ENCODE data around the gene ADAM8. TPM values are rescaled to one million over a fixed set of nuclear protein-coding genes. Genes with fewer than 3 reads are reported as not detected.

The ADAM8 gene
- polyA plus RNA-seq, 1 of the 3 experiments (the other 2 are of a cell fraction), result 1.7 TPM

DNA sequence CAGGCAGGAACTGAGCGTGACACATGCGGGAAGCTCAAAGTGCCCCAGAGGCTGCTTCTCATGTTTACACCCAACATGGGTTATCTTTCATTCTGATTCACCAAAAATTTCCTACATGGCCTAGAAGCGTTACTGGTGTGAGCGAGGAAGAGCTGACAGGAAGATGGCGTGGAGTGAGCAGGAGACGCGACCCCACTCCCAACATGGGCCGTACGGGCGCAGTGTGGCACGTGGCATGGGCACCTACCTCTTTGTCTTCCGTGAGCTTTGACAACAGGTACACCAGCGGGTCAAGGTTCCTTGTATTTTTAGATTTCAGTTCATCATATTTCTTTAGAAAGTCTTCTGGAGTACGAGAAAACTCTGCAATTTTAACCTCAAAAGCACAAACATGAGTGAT is 23.1 kb upstream of the ADAM8 start:
- H3K36me3 ChIP-seq (replicated peaks in 1 of 2; ENCODE audit: control insufficient read depth in 1 of 2, insufficient read depth in 2 of 2, low read length in 1 of 2), result peaks cover 15 to 49% of the 10 kb centered on the region in 2 experiments
- DNase-seq, result no peak
- H3K9ac ChIP-seq, result no peak overlapping the region
- H3K79me2 ChIP-seq (ENCODE audit: insufficient read depth), result peaks cover 32% of the 10 kb centered on the region
- H3K4me1 ChIP-seq (ENCODE audit: control insufficient read depth in 1 of 2, insufficient read depth in 2 of 2, low read depth in 1 of 2, low read length in 1 of 2), result no peaks in the 10 kb centered on the region
- no peak for TF ChIP-seq NFIC (IDR thresholded peaks at IDR 0.05; ENCODE audit: borderline replicate concordance)
- TF ChIP-seq EZH2phosphoT487 (IDR thresholded peaks at IDR 0.05; ENCODE audit: borderline replicate concordance, low read depth), result no peak
- TF ChIP-seq FOXJ3 (CRISPR knock-in tag; IDR thresholded peaks at IDR 0.05), result no peak
- TF ChIP-seq GABPA (IDR thresholded peaks at IDR 0.05; ENCODE audit: low read depth), result no peak
- TF ChIP-seq, protein P1, sequence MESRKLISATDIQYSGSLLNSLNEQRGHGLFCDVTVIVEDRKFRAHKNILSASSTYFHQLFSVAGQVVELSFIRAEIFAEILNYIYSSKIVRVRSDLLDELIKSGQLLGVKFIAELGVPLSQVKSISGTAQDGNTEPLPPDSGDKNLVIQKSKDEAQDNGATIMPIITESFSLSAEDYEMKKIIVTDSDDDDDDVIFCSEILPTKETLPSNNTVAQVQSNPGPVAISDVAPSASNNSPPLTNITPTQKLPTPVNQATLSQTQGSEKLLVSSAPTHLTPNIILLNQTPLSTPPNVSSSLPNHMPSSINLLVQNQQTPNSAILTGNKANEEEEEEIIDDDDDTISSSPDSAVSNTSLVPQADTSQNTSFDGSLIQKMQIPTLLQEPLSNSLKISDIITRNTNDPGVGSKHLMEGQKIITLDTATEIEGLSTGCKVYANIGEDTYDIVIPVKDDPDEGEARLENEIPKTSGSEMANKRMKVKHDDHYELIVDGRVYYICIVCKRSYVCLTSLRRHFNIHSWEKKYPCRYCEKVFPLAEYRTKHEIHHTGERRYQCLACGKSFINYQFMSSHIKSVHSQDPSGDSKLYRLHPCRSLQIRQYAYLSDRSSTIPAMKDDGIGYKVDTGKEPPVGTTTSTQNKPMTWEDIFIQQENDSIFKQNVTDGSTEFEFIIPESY (IDR thresholded peaks at IDR 0.05; ENCODE audit: borderline replicate concordance, low read depth), result no peak
- no peak for TF ChIP-seq MEF2A (IDR thresholded peaks at IDR 0.05; ENCODE audit: borderline replicate concordance, low read depth)
- TF ChIP-seq, protein P2, sequence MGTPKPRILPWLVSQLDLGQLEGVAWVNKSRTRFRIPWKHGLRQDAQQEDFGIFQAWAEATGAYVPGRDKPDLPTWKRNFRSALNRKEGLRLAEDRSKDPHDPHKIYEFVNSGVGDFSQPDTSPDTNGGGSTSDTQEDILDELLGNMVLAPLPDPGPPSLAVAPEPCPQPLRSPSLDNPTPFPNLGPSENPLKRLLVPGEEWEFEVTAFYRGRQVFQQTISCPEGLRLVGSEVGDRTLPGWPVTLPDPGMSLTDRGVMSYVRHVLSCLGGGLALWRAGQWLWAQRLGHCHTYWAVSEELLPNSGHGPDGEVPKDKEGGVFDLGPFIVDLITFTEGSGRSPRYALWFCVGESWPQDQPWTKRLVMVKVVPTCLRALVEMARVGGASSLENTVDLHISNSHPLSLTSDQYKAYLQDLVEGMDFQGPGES (IDR thresholded peaks at IDR 0.05; ENCODE audit: low read depth, low read length), result no peak
- TF ChIP-seq RAD21 (IDR thresholded peaks at IDR 0.05; ENCODE audit: low read length), result no peak
- no peak for TF ChIP-seq YY1 (IDR thresholded peaks at IDR 0.05; ENCODE audit: low read depth)
- no peak for TF ChIP-seq FOSL2 (IDR thresholded peaks at IDR 0.05; ENCODE audit: borderline replicate concordance, low read depth)
- no peak for TF ChIP-seq RXRA (IDR thresholded peaks at IDR 0.05; ENCODE audit: borderline replicate concordance, low read depth)
- TF ChIP-seq, protein P3, sequence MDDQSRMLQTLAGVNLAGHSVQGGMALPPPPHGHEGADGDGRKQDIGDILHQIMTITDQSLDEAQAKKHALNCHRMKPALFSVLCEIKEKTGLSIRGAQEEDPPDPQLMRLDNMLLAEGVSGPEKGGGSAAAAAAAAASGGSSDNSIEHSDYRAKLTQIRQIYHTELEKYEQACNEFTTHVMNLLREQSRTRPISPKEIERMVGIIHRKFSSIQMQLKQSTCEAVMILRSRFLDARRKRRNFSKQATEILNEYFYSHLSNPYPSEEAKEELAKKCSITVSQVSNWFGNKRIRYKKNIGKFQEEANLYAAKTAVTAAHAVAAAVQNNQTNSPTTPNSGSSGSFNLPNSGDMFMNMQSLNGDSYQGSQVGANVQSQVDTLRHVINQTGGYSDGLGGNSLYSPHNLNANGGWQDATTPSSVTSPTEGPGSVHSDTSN (IDR thresholded peaks at IDR 0.05), result no peak
- TF ChIP-seq FOXM1 (IDR thresholded peaks at IDR 0.05; ENCODE audit: low read depth), result no peak
- no peak for TF ChIP-seq JUND (IDR thresholded peaks at IDR 0.05)
- H4K20me1 ChIP-seq (ENCODE audit: insufficient read depth), result peaks cover 26% of the 10 kb centered on the region
- H3K27me3 ChIP-seq (ENCODE audit: insufficient read depth), result no peaks in the 10 kb centered on the region
- WGBS (ENCODE audit: low lambda C conversion rate), result 96% methylated on average over 14 of the region's 14 CpGs
- no peak overlapping the region for H3K27ac ChIP-seq (ENCODE audit: low read depth in 2 of 2, low read length in 1 of 2)
- no peaks in the 10 kb centered on the region for H3F3A ChIP-seq (replicated peaks; ENCODE audit: insufficient read depth)
- no peak overlapping the region for H3K4me3 ChIP-seq (ENCODE audit: low read depth in 2 of 2, low read length in 1 of 2)
- H3K9me2 ChIP-seq, result no peaks in the 10 kb centered on the region
- H3K9me3 ChIP-seq, result no peaks in the 10 kb centered on the region
- no peak overlapping the region for H3K4me2 ChIP-seq
- ChIA-PET POLR2A (interaction anchor here (0.6 kb wide), 1 partner anchor 24 kb away, joined by 3 read pairs; no protein-coding TSS in a partner anchor), CTCF (no interaction called here)
- H2AFZ ChIP-seq (ENCODE audit: low read depth), result no peak overlapping the region

DNA sequence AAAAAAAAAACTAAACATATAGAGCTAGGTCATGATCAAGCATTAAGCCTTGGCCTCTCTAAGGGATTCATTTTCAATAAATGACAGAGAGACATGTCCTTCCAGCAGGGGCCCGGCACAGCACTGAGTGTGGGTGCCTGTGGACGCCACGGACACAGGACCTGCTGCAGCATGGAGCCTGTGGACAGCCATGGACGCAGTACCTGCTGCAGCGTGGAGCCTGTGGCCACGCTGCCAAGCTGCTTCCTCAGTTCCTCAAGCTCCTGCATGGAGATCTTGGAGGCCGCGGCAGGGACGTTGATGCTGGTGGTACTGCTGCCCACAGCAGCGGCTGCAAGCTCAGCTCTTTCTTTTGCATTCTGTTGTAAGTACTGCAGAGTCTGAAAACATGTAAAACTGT is 22.6 kb upstream of the ADAM8 start:
- Histone ChIP-seq H3F3A (replicated peaks; ENCODE audit: insufficient read depth) (peaks cover 3% of the 10 kb centered on the region), H3K9ac (no peak overlapping the region), H3K36me3 (replicated peaks in 1 of 2; ENCODE audit: control insufficient read depth in 1 of 2, insufficient read depth in 2 of 2, low read length in 1 of 2) (peaks cover 12 to 51% of the 10 kb centered on the region in 2 experiments), H3K79me2 (ENCODE audit: insufficient read depth) (peaks cover 27% of the 10 kb centered on the region), H3K27me3 (ENCODE audit: insufficient read depth) (no peaks in the 10 kb centered on the region), H3K9me3 (no peaks in the 10 kb centered on the region), H2AFZ (ENCODE audit: low read depth) (no peak overlapping the region), H4K20me1 (ENCODE audit: insufficient read depth) (peaks cover 22% of the 10 kb centered on the region), H3K9me2 (no peaks in the 10 kb centered on the region), H3K4me2 (no peak overlapping the region), H3K4me1 (ENCODE audit: control insufficient read depth in 1 of 2, insufficient read depth in 2 of 2, low read depth in 1 of 2, low read length in 1 of 2) (no peaks in the 10 kb centered on the region), H3K4me3 (ENCODE audit: low read depth in 2 of 2, low read length in 1 of 2) (no peak overlapping the region), H3K27ac (ENCODE audit: low read depth in 2 of 2, low read length in 1 of 2) (no peak overlapping the region)
- WGBS (ENCODE audit: low lambda C conversion rate), result 95% methylated on average over 8 of the region's 10 CpGs
- POLR2A ChIA-PET, result no interaction called here
- CTCF ChIA-PET, result interaction anchor here (2.0 kb wide), 1 partner anchor 8 kb away, joined by 7 read pairs; no protein-coding TSS in a partner anchor
- DNase-seq, result no peak
- TF ChIP-seq, protein P3 (IDR thresholded peaks at IDR 0.05), result no peak
- TF ChIP-seq EP300 (IDR thresholded peaks at IDR 0.05; ENCODE audit: borderline replicate concordance in 1 of 2, low read depth in 1 of 2, low read length in 1 of 2) (no peak), RAD21 (IDR thresholded peaks at IDR 0.05; ENCODE audit: low read length) (no peak), CHD2 (IDR thresholded peaks at IDR 0.05; ENCODE audit: low read length, partially characterized antibody) (no peak), FOXM1 (IDR thresholded peaks at IDR 0.05; ENCODE audit: low read depth) (no peak), GATA2 (CRISPR knock-in tag; IDR thresholded peaks at IDR 0.05) (no peak)
- TF ChIP-seq, protein P2 (IDR thresholded peaks at IDR 0.05; ENCODE audit: low read depth, low read length), result no peak
